HepG2 (cell line): ENCODE data around the gene EPN2. TPM values are rescaled to one million over a fixed set of nuclear protein-coding genes. Genes with fewer than 3 reads are reported as not detected.

Experiments
- ATAC-seq: fragments of 200-7000 bp; cut with Tn5 transposase; 3 replicates; pipeline ENCODE4 v1.9.1; 2020; ENCODE audit warnings: mild to moderate bottlenecking, moderate library complexity
- BruUV-seq: library from RNA; stranded (reverse); fragments of 400-500 nt; replicated peaks from 2 replicates; lab custom pipeline; 2021; lab: Mats Ljungman, UMichigan
- CTCF ChIA-PET: fragments of 300-600 bp; formaldehyde crosslinking; extraction: SDS; loops from one replicate; lab custom pipeline; 2021; ENCODE audit warnings: low total read pairs, inconsistent platforms, low intra/inter-chr PET ratio; lab: Yijun Ruan, JAX
- POLR2A ChIA-PET: fragments of 350-600 bp; sonication (Branson Sonifier 250); formaldehyde crosslinking; loops from one replicate; lab custom pipeline; 2020; ENCODE audit warnings: antibody characterized with exemption, inconsistent platforms; lab: Yijun Ruan, JAX
- DNase-seq: peaks from one replicate; pipeline ENCODE4 v3.0.0-alpha.2; 2015; ENCODE audit warnings: low spot score
- FAIRE-seq: peaks from 3 replicates; lab custom pipeline; 2011; peaks lifted over from hg19 to GRCh38; lab: Jason Lieb, UNC
- H2AFZ ChIP-seq: one replicate; pipeline ENCODE4 v1.6.1; 2011; ENCODE audit warnings: low read length, inconsistent platforms
- H3K27ac ChIP-seq: fragments of 300-600 bp; 3 replicates; pipeline ENCODE4 v1.8.0; 2011; ENCODE audit warnings: mixed run types, mild to moderate bottlenecking, mixed read lengths, low read length, inconsistent platforms; ENCODE audit not compliant: insufficient read depth; ENCODE audit errors: extremely low read length
- H3K27me3 ChIP-seq, 2 experiments: fragments of 200-600 bp in 1 of 2; 2 replicates in 1 of 2; 3 replicates in 1 of 2; pipeline versions ENCODE4 v1.6.0 to v1.8.0; 2011; ENCODE audit warnings: low read length in 2 of 2, mild to moderate bottlenecking in 2 of 2, moderate library complexity in 2 of 2, inconsistent platforms in 1 of 2; ENCODE audit not compliant: insufficient read depth in 2 of 2, control insufficient read depth in 1 of 2
- H3K36me3 ChIP-seq, 2 experiments: fragments of 200-600 bp in 1 of 2; replicated peaks in 1 of 2; 2 replicates in 1 of 2; 3 replicates in 1 of 2; pipeline versions ENCODE4 v1.5.1 to v1.8.0; 2011; ENCODE audit warnings: low read length in 2 of 2, inconsistent platforms in 1 of 2; ENCODE audit not compliant: insufficient read depth in 2 of 2, control insufficient read depth in 1 of 2
- H3K4me1 ChIP-seq: 2 replicates; pipeline ENCODE4 v1.5.1; 2012; ENCODE audit warnings: low read length, inconsistent platforms; ENCODE audit not compliant: insufficient read depth
- H3K4me2 ChIP-seq: 2 replicates; pipeline ENCODE4 v1.6.0; 2011; ENCODE audit warnings: low read depth, low read length, inconsistent platforms
- H3K4me3 ChIP-seq, 3 experiments: fragments of 200-600 bp in 1 of 3; sonication (generic), shearing (Covaris generic) in 1 of 3; replicated peaks in 1 of 3; 2 replicates each; pipeline ENCODE4 v1.5.1; 2011 to 2016; ENCODE audit warnings: low read length in 3 of 3, inconsistent platforms in 2 of 3, low read depth in 2 of 3, mild to moderate bottlenecking in 2 of 3, control low read depth in 1 of 3, mixed read lengths in 1 of 3; ENCODE audit not compliant: insufficient read depth in 1 of 3
- H3K79me2 ChIP-seq: one replicate; pipeline ENCODE4 v1.6.1; 2011; ENCODE audit warnings: low read length, inconsistent platforms; ENCODE audit not compliant: insufficient read depth
- H3K9ac ChIP-seq: 2 replicates; pipeline ENCODE4 v1.6.0; 2011; ENCODE audit warnings: mild to moderate bottlenecking, low read depth, low read length, inconsistent platforms; ENCODE audit not compliant: insufficient read depth
- H3K9me3 ChIP-seq: 2 replicates; pipeline ENCODE4 v1.5.1; 2012; ENCODE audit warnings: mild to moderate bottlenecking, low read length
- H4K20me1 ChIP-seq: 2 replicates; pipeline ENCODE4 v1.6.0; 2011; ENCODE audit warnings: inconsistent platforms, mild to moderate bottlenecking, low read length, moderate library complexity; ENCODE audit not compliant: insufficient read depth
- CC2D1A ChIP-seq: sonication (generic); formaldehyde crosslinking; IDR thresholded peaks from 2 replicates; pipeline ENCODE4 v1.8.1; 2023; ENCODE audit warnings: mild to moderate bottlenecking, missing genetic modification reagents
- CEBPB ChIP-seq: IDR thresholded peaks from 2 replicates; pipeline ENCODE4 v1.6.1; 2011; ENCODE audit warnings: low read depth, low read length, improper control_type of control experiment, borderline replicate concordance
- ELK4 ChIP-seq: sonication (generic); formaldehyde crosslinking; IDR thresholded peaks from 2 replicates; pipeline ENCODE4 v1.9.0; 2021; ENCODE audit warnings: missing genetic modification reagents, borderline replicate concordance
- EZH2 ChIP-seq: conservative IDR thresholded peaks from 2 replicates; pipeline ENCODE4 v1.6.1; 2012; ENCODE audit warnings: mild to moderate bottlenecking, low read depth, low read length, moderate library complexity
- FOXP1 ChIP-seq, 2 experiments: fragments of 450-650 bp in 1 of 2; IDR thresholded peaks; 2 replicates each; pipeline ENCODE4 v1.6.1; 2017 to 2018; ENCODE audit warnings: antibody characterized with exemption in 1 of 2
- MAFG ChIP-seq: sonication (generic); formaldehyde crosslinking; IDR thresholded peaks from 2 replicates; pipeline ENCODE4 v1.5.1; 2020; ENCODE audit warnings: mild to moderate bottlenecking, missing genetic modification reagents
- PCBP2 ChIP-seq: fragments of 200-400 bp; formaldehyde crosslinking; optimal IDR thresholded peaks from 2 replicates; pipeline ENCODE3; 2018; ENCODE audit warnings: low read length, low read depth; ENCODE audit not compliant: poor library complexity, severe bottlenecking
- SMAD1 ChIP-seq: sonication (generic); formaldehyde crosslinking; IDR thresholded peaks from 2 replicates; pipeline ENCODE4 v1.4.0; 2020; ENCODE audit warnings: missing genetic modification reagents, low read depth, mild to moderate bottlenecking, borderline replicate concordance
- SNAPC2 ChIP-seq: sonication (generic); formaldehyde crosslinking; IDR thresholded peaks from 2 replicates; pipeline ENCODE4 v1.8.1; 2022; ENCODE audit warnings: mild to moderate bottlenecking, missing genetic modification reagents
- SOX6 ChIP-seq, 2 experiments: fragments of 450-650 bp in 1 of 2; sonication (generic) in 1 of 2; formaldehyde crosslinking in 1 of 2; IDR thresholded peaks; 2 replicates each; pipeline versions ENCODE4 v1.4.0 to v1.6.1; 2017 to 2020; ENCODE audit warnings: antibody characterized with exemption in 1 of 2, mild to moderate bottlenecking in 1 of 2, missing genetic modification reagents in 1 of 2
- SP1 ChIP-seq, 2 experiments: fragments of 450-650 bp in 1 of 2; sonication (generic) in 1 of 2; formaldehyde crosslinking in 1 of 2; IDR thresholded peaks; 2 replicates each; pipeline versions ENCODE4 v1.4.0 to v1.6.1; 2016 to 2020; ENCODE audit warnings: missing genetic modification reagents in 1 of 2
- ZNF3 ChIP-seq: IDR thresholded peaks from 2 replicates; pipeline ENCODE4 v1.7.0; 2017; ENCODE audit warnings: inconsistent platforms
- ZNF431 ChIP-seq: sonication (generic); formaldehyde crosslinking; IDR thresholded peaks from 2 replicates; pipeline ENCODE4 v1.9.0; 2022; ENCODE audit warnings: missing genetic modification reagents, low read depth, mild to moderate bottlenecking, borderline replicate concordance
- ZNF577 ChIP-seq: sonication (generic); formaldehyde crosslinking; IDR thresholded peaks from 2 replicates; pipeline ENCODE4 v1.4.0; 2020; ENCODE audit warnings: mild to moderate bottlenecking, low read depth, missing genetic modification reagents, borderline replicate concordance
- WGBS: methylation state at CpG from one replicate; pipeline ENCODE4 v1.1.6; 2017; ENCODE audit warnings: low lambda C conversion rate; 5-methylcytosine and 5-hydroxymethylcytosine counted together
- in situ Hi-C: cut with HindIII; loops from 2 replicates; pipeline ENCODE4 v1.10.0; 2017; ENCODE audit warnings: low pct_unique_long_range_greater_than_20kb; ENCODE audit not compliant: extremely low pct_ligation_motif_present
- intact Hi-C: fragments of 100-400 bp; cut with micrococcal nuclease; formaldehyde crosslinking; loops from one replicate; pipeline ENCODE4 v1.10.0; 2022; ENCODE audit not compliant: unreplicated experiment
- polyA plus RNA-seq, 8 experiments: library from polyadenylated mRNA; depleted of rRNA in 3 of 8; stranded (reverse) in 7 of 8; unstranded in 1 of 8; fragments of >200 nt; fragmentation: Illumina TruSeq in 4 of 8; extraction: Trizol in 4 of 8; gene quantifications; 2 replicates each; pipeline versions ENCODE4 v1.2.1 to v1.2.3, GENCODE V29; 2011 to 2016; ENCODE audit warnings: low read depth in 4 of 8, missing spikeins in 1 of 8, mixed read lengths in 1 of 8; ENCODE audit not compliant: insufficient read depth in 1 of 8
- total RNA-seq, 5 experiments: library from RNA; depleted of rRNA; stranded (reverse); fragments of >200 nt; fragmentation: Illumina TruSeq; extraction: Trizol; gene quantifications; 2 replicates each; pipeline ENCODE4 v1.2.3, GENCODE V29; 2016; ENCODE audit warnings: low read depth in 1 of 5
- TF ChIP-seq, protein P1 (sequence below): IDR thresholded peaks from 2 replicates; pipeline ENCODE4 v1.6.1; 2016; ENCODE audit warnings: low read depth, borderline replicate concordance
- TF ChIP-seq, protein P2 (sequence below): sonication (generic); formaldehyde crosslinking; IDR thresholded peaks from 2 replicates; pipeline ENCODE4 v1.4.0; 2020; ENCODE audit warnings: missing genetic modification reagents

EPN2 gene
- total and polyA plus RNA-seq, 2 of the 13 experiments (the other 11 are each of a cell fraction or from before 2014, with no cell fraction given): 7.8 to 19.2 TPM

GRCh38 chr17:19247473-19247872 lies 10.3 kb downstream of the EPN2 start:
- H2AFZ ChIP-seq: no peak overlapping the region
- TF ChIP-seq ZNF431: no peak
- no peak for TF ChIP-seq FOXP1 (IDR thresholded peaks at IDR 0.05)
- no peak for TF ChIP-seq FOXP1 (CRISPR knock-in tag; IDR thresholded peaks at IDR 0.05)
- TF ChIP-seq SOX6 (IDR thresholded peaks at IDR 0.05): no peak
- no peak for TF ChIP-seq SOX6 (CRISPR knock-in tag; IDR thresholded peaks at IDR 0.05)
- no peak for TF ChIP-seq CC2D1A (CRISPR knock-in tag)
- no peak for TF ChIP-seq ZNF3 (CRISPR knock-in tag)
- no peak for TF ChIP-seq SP1 (IDR thresholded peaks at IDR 0.05)
- TF ChIP-seq SP1 (CRISPR knock-in tag; IDR thresholded peaks at IDR 0.05): no peak
- no peak for TF ChIP-seq ELK4 (CRISPR knock-in tag)
- no peak for TF ChIP-seq SMAD1 (CRISPR knock-in tag)
- TF ChIP-seq EZH2: no peak
- TF ChIP-seq CEBPB: no peak
- TF ChIP-seq, protein P1, sequence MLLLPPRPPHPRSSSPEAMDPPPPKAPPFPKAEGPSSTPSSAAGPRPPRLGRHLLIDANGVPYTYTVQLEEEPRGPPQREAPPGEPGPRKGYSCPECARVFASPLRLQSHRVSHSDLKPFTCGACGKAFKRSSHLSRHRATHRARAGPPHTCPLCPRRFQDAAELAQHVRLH (CRISPR knock-in tag): no peak
- TF ChIP-seq PCBP2: no peak
- no peak for TF ChIP-seq MAFG (CRISPR knock-in tag)
- no peak for TF ChIP-seq ZNF577 (CRISPR knock-in tag)
- TF ChIP-seq SNAPC2 (CRISPR knock-in tag): no peak
- TF ChIP-seq, protein P2, sequence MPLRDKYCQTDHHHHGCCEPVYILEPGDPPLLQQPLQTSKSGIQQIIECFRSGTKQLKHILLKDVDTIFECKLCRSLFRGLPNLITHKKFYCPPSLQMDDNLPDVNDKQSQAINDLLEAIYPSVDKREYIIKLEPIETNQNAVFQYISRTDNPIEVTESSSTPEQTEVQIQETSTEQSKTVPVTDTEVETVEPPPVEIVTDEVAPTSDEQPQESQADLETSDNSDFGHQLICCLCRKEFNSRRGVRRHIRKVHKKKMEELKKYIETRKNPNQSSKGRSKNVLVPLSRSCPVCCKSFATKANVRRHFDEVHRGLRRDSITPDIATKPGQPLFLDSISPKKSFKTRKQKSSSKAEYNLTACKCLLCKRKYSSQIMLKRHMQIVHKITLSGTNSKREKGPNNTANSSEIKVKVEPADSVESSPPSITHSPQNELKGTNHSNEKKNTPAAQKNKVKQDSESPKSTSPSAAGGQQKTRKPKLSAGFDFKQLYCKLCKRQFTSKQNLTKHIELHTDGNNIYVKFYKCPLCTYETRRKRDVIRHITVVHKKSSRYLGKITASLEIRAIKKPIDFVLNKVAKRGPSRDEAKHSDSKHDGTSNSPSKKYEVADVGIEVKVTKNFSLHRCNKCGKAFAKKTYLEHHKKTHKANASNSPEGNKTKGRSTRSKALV (CRISPR knock-in tag): no peak
- TF ChIP-seq, all 625 proteins: peak for 0
- CTCF ChIA-PET: no interaction called here
- Histone ChIP-seq H3K79me2 (peaks cover 29% of the 10 kb centered on the region), H3K4me3 (no peak overlapping the region), H4K20me1 (peaks cover 6% of the 10 kb centered on the region; the same call in 1 of the 2 replicates), H3K4me1 (0 out of 2 replicates have a peak, but pooled peaks cover 10% of the 10 kb centered on the region), H3K36me3 (peaks cover 0 to 4% of the 10 kb centered on the region in 2 experiments; a peak in 2 of 5 replicates), H3K27ac (no peak overlapping the region), H3K9me3 (no peaks in the 10 kb centered on the region), H3K27me3 (no peaks in the 10 kb centered on the region), H3K9ac (no peak overlapping the region), H3K4me2 (no peak overlapping the region)
- no peak for ATAC-seq
- in situ Hi-C loops (no loop called here), intact Hi-C loops (no loop called here)
- no peak for DNase-seq
- WGBS: 95% methylated on average over 3 of the region's 3 CpGs
- no peak for FAIRE-seq
- POLR2A ChIA-PET: no interaction called here
- no TSS peak for BruUV-seq
